Measurements from ENCODE around the gene MYF6. TPM values are rescaled to one million over a fixed set of nuclear protein-coding genes. Genes with fewer than 3 reads are reported as not detected.
A peak's percentile ranks its signal among the peaks of the same experiment; 100 is the strongest.

MYF6 gene
- polyA plus RNA-seq, 3 donors, result not detected

GRCh38 chr12:80708975-80709328, 1.5 kb downstream of the MYF6 start:
- 0% methylated on average over 3 of the region's 10 CpGs for WGBS (ENCODE audit: insufficient coverage)
- Histone ChIP-seq H3K79me2 (ENCODE audit: insufficient read depth, low read length) (no peaks in the 10 kb centered on the region), H3K4me1 (ENCODE audit: control insufficient read depth in 1 of 2, insufficient read depth in 2 of 2, low read length in 2 of 2) (peaks cover 11 to 13% of the 10 kb centered on the region in 2 donors), H4K20me1 (ENCODE audit: insufficient read depth, low read length) (no peaks in the 10 kb centered on the region), H3K27ac (ENCODE audit: low read depth in 1 of 2, low read length in 2 of 2) (no peak overlapping the region), H3K9ac (ENCODE audit: insufficient read depth, low read length, poor library complexity, severe bottlenecking) (no peak overlapping the region), H3K9me3 (replicated peaks in 1 of 2; ENCODE audit: control insufficient read depth in 1 of 2, insufficient read depth in 1 of 2, low read length in 2 of 2) (peaks cover 0 to 5% of the 10 kb centered on the region in 2 donors), H3K36me3 (replicated peaks in 1 of 2; ENCODE audit: control insufficient read depth in 1 of 2, insufficient read depth in 2 of 2, low read length in 2 of 2) (no peaks in the 10 kb centered on the region), H3K4me2 (replicated peaks; ENCODE audit: extremely low read depth, low read length, poor library complexity, severe bottlenecking) (peak overlapping the region; percentile 65), H3K27me3 (ENCODE audit: control insufficient read depth in 2 of 2, insufficient read depth in 2 of 2, low read length in 2 of 2) (peaks cover 30 to 49% of the 10 kb centered on the region in 2 donors), H2AFZ (ENCODE audit: insufficient read depth, low read depth, low read length, poor library complexity, severe bottlenecking) (peak overlapping the region; percentile 72), H3K4me3 (replicated peaks in 1 of 3; ENCODE audit: low read depth in 2 of 3, low read length in 3 of 3) (peak overlapping the region in 2 of 3 experiments; percentile 14 to 65)
- Mint-ChIP-seq H3K27me3 (ENCODE audit: low read depth in 3 of 3) (peaks cover 40 to 69% (median 51%) of the 10 kb centered on the region in 3 donors), H3K4me1 (peaks cover 19% of the 10 kb centered on the region), H3K36me3 (peaks cover 0 to under 1% of the 10 kb centered on the region in 2 donors), H3K4me3 (peak overlapping the region; percentile 79 to 88), H3K27ac (peak overlapping the region in 1 of 7 donors; percentile 27), H3K9me3 (peaks cover 0 to 11% (median 4%) of the 10 kb centered on the region in 7 donors)
- no peak for TF ChIP-seq CTCF (IDR thresholded peaks at IDR 0.05)
- no peak for DNase-seq
- intact Hi-C loops (cut with micrococcal nuclease), result no loop called here

GRCh38 chr12:80709811-80710726, 2.6 kb downstream of the MYF6 start:
- Mint-ChIP-seq H3K36me3 (peaks cover 0 to 4% of the 10 kb centered on the region in 2 donors), H3K4me1 (peaks cover 21% of the 10 kb centered on the region), H3K9me3 (peaks cover 0 to 17% (median 6%) of the 10 kb centered on the region in 7 donors), H3K27ac (no peak overlapping the region), H3K4me3 (peak overlapping the region in 1 of 2 donors; percentile 46), H3K27me3 (ENCODE audit: low read depth in 3 of 3) (peaks cover 51 to 80% (median 61%) of the 10 kb centered on the region in 3 donors)
- DNase-seq, result no peak
- 53% methylated on average over 8 of the region's 20 CpGs for WGBS (ENCODE audit: insufficient coverage)
- Histone ChIP-seq H3K4me2 (replicated peaks; ENCODE audit: extremely low read depth, low read length, poor library complexity, severe bottlenecking) (no peak overlapping the region), H3K27ac (ENCODE audit: low read depth in 1 of 2, low read length in 2 of 2) (no peak overlapping the region), H3K4me1 (ENCODE audit: control insufficient read depth in 1 of 2, insufficient read depth in 2 of 2, low read length in 2 of 2) (peaks cover 11 to 13% of the 10 kb centered on the region in 2 donors), H3K9ac (ENCODE audit: insufficient read depth, low read length, poor library complexity, severe bottlenecking) (no peak overlapping the region), H3K36me3 (replicated peaks in 1 of 2; ENCODE audit: control insufficient read depth in 1 of 2, insufficient read depth in 2 of 2, low read length in 2 of 2) (no peaks in the 10 kb centered on the region), H4K20me1 (ENCODE audit: insufficient read depth, low read length) (no peaks in the 10 kb centered on the region), H3K27me3 (ENCODE audit: control insufficient read depth in 2 of 2, insufficient read depth in 2 of 2, low read length in 2 of 2) (peaks cover 41 to 61% of the 10 kb centered on the region in 2 donors), H3K79me2 (ENCODE audit: insufficient read depth, low read length) (no peaks in the 10 kb centered on the region), H3K9me3 (replicated peaks in 1 of 2; ENCODE audit: control insufficient read depth in 1 of 2, insufficient read depth in 1 of 2, low read length in 2 of 2) (peaks cover 0 to 14% of the 10 kb centered on the region in 2 donors), H2AFZ (ENCODE audit: insufficient read depth, low read depth, low read length, poor library complexity, severe bottlenecking) (no peak overlapping the region), H3K4me3 (replicated peaks in 1 of 3; ENCODE audit: low read depth in 2 of 3, low read length in 3 of 3) (no peak overlapping the region)
- TF ChIP-seq CTCF (IDR thresholded peaks at IDR 0.05), result peak; percentile 31
- intact Hi-C loops (cut with micrococcal nuclease), result no loop called here

Data from CD14-positive monocyte (primary cell).